Astrocyte of the spinal cord (primary cell): ENCODE data around the gene HS2ST1.
A peak's percentile ranks its signal among the peaks of the same experiment; 100 is the strongest.

Source experiments
- DNase-seq: peaks from one replicate; pipeline ENCODE4 v3.0.0; 2011; ENCODE audit warnings: low read depth, low spot score
- H3K4me3 ChIP-seq: 2 replicates; pipeline ENCODE4 v1.5.1; 2011; ENCODE audit warnings: low read depth, mild to moderate bottlenecking, low read length, moderate library complexity
- CTCF ChIP-seq: IDR thresholded peaks from 2 replicates; pipeline ENCODE4 v1.5.1; 2012; ENCODE audit warnings: low read depth, mild to moderate bottlenecking, low read length, inconsistent platforms
- in situ Hi-C: cut with HindIII; loops from 2 replicates; pipeline ENCODE4 v1.10.0; 2017; ENCODE audit warnings: low sequenced_read_pairs

Gene HS2ST1

GRCh38 chr1:86913399-86913895 is 988 bp upstream of the HS2ST1 start:
- in situ Hi-C loops = loop anchor here (10.0 kb wide), 1 partner anchor 49 kb away; no protein-coding TSS in a partner anchor
- peak; percentile 63 for DNase-seq
- TF ChIP-seq CTCF = no peak
- H3K4me3 ChIP-seq = peak overlapping the region; percentile 95

- no peak for TF ChIP-seq CTCF
- H3K4me3 ChIP-seq = peak within 1 kb of the TSS; percentile 95
- in situ Hi-C loops = loop anchor here (10.0 kb wide), 1 partner anchor 49 kb away; no protein-coding TSS in a partner anchor
- DNase-seq = peak; percentile 100
These were observed 387 bp upstream of the HS2ST1 start, which contains the start of gene SELENOF for GRCh38 chr1:86913896-86914600. Gene SELENOF (minus strand): TSS chr1:86914126. CDS start chr1:86914111, 15 bp downstream.

- peak; percentile 53 for DNase-seq
- peak overlapping the region; percentile 89 for H3K4me3 ChIP-seq
- TF ChIP-seq CTCF = no peak
- in situ Hi-C loops = loop anchor here (10.0 kb wide), 1 partner anchor 50 kb away; no protein-coding TSS in a partner anchor
These were observed 732 bp downstream of the HS2ST1 start for GRCh38 chr1:86914998-86915736.

GRCh38 chr1:86915737-86916235 is 1.4 kb downstream of the HS2ST1 start:
- no peak for DNase-seq
- no peak for TF ChIP-seq CTCF
- in situ Hi-C loops = loop anchor here (10.0 kb wide), 1 partner anchor 51 kb away; no protein-coding TSS in a partner anchor
- H3K4me3 ChIP-seq = peak overlapping the region; percentile 89

- H3K4me3 ChIP-seq = no peak overlapping the region
- DNase-seq = no peak
- no peak for TF ChIP-seq CTCF
- in situ Hi-C loops = loop anchor here (10.0 kb wide), 1 partner anchor 52 kb away; no protein-coding TSS in a partner anchor
These were observed 2.3 kb downstream of the HS2ST1 start for GRCh38 chr1:86916752-86917151.

GRCh38 chr1:86922445-86922844 is 8.0 kb downstream of the HS2ST1 start:
- no peak for TF ChIP-seq CTCF
- DNase-seq = no peak
- in situ Hi-C loops = no loop called here
- no peak overlapping the region for H3K4me3 ChIP-seq
